Small intestine (tissue), 7 donors: ENCODE results near the gene STXBP6. TPM values are rescaled to one million over a fixed set of nuclear protein-coding genes. Genes with fewer than 3 reads are reported as not detected.
"Not testable (repeated sequence)": the region's sequence is repeated elsewhere in the genome, so short reads cannot be mapped to it uniquely, and the experiment has no call there.

Experiments used
- DNase-seq, 2 donors: peaks; one replicate each; pipeline versions ENCODE4 v3.0.0 to v3.0.0-alpha.2; 2013
- FAIRE-seq: peaks from 2 replicates; lab custom pipeline; 2012; peaks lifted over from hg19 to GRCh38; lab: Jason Lieb, UNC
- H3K27ac ChIP-seq, 3 donors: one replicate each; pipeline ENCODE4 v1.5.1; 2013; ENCODE audit warnings: low read length in 2 of 3, mild to moderate bottlenecking in 2 of 3, control low read depth in 1 of 3, inconsistent platforms in 1 of 3, low read depth in 1 of 3, moderate library complexity in 1 of 3
- H3K27me3 ChIP-seq, 3 donors: one replicate each; pipeline ENCODE4 v1.6.1; 2013; ENCODE audit warnings: low read length in 3 of 3, inconsistent platforms in 1 of 3; ENCODE audit not compliant: control insufficient read depth in 3 of 3, insufficient read depth in 3 of 3
- H3K36me3 ChIP-seq, 3 donors: one replicate each; pipeline ENCODE4 v1.6.1; 2013; ENCODE audit warnings: low read length in 3 of 3, inconsistent platforms in 1 of 3, low read depth in 1 of 3, mild to moderate bottlenecking in 1 of 3, moderate library complexity in 1 of 3; ENCODE audit not compliant: control insufficient read depth in 3 of 3, insufficient read depth in 2 of 3
- H3K4me1 ChIP-seq, 3 donors: one replicate each; pipeline ENCODE4 v1.6.1; 2013; ENCODE audit warnings: low read length in 2 of 3, inconsistent platforms in 1 of 3, low read depth in 1 of 3, mild to moderate bottlenecking in 1 of 3, moderate library complexity in 1 of 3; ENCODE audit not compliant: control insufficient read depth in 3 of 3, insufficient read depth in 2 of 3
- H3K4me3 ChIP-seq, 3 donors: one replicate each; pipeline ENCODE4 v1.5.1; 2013; ENCODE audit warnings: low read length in 3 of 3, control low read depth in 1 of 3, inconsistent platforms in 1 of 3, low read depth in 1 of 3, mild to moderate bottlenecking in 1 of 3, moderate library complexity in 1 of 3
- H3K9me3 ChIP-seq, 2 donors: one replicate each; pipeline ENCODE4 v1.6.1; 2013; ENCODE audit warnings: low read depth in 1 of 2, low read length in 1 of 2; ENCODE audit not compliant: control insufficient read depth in 2 of 2, insufficient read depth in 1 of 2
- WGBS, 3 donors: extraction: QIAGEN DNeasy Blood & Tissue Kit; methylation state at CpG; one replicate each; pipeline ENCODE4 v1.1.7; 2013; 5-methylcytosine and 5-hydroxymethylcytosine counted together
- polyA plus RNA-seq, 4 donors: library from polyadenylated mRNA; stranded (reverse) in 3 of 4; unstranded in 1 of 4; fragments of 200-250 nt in 3 of 4; fragments of 120-200 nt in 1 of 4; gene quantifications; one replicate each; pipeline versions ENCODE4 v1.2.1 to v1.2.3, GENCODE V29; 2013
- donor health status: healthy with polysubstance abuse.
- donor health status: control.
- donor health status: control.
- donor health status: Bipolar disorder and iron deficiency.
- donor health status: healthy.

STXBP6 gene
- polyA plus RNA-seq, 4 donors, result 12.7 to 53.7 (median 24.0) TPM

DNA sequence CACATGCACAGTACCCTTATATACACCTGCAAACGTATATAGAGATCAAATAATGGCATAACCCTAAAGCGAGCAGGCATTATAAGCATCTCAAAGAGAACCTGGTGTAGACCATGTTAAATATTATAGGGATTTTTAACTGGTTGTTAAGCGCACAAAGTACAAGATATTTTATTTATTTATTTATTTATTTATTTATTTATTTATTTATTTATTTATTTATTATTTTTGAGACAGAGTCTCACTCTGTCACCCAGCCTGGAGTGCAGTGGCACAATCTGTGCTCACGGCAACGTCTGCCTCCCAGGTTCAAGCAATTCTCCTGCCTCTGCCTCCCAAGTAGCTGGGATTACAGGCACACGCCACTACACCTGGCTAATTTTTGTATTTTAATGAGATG, 87.8 kb downstream of the STXBP6 start:
- not testable (repeated sequence) for H3K4me3 ChIP-seq, H3K27me3 ChIP-seq, DNase-seq, FAIRE-seq, H3K36me3 ChIP-seq, H3K9me3 ChIP-seq, H3K27ac ChIP-seq
- peaks cover 0 to 64% (median 22%) of the 10 kb centered on the region in 3 donors for H3K4me1 ChIP-seq
- 93 to 94% (median 93%) methylated on average over 6 of the region's 6 CpGs for WGBS, 3 donors

GRCh38 chr14:24960816-24961215, 89.1 kb downstream of the STXBP6 start:
- H3K4me1 ChIP-seq, result peaks cover 0 to 51% (median 16%) of the 10 kb centered on the region in 3 donors
- 26 to 53% (median 46%) methylated on average over 2 of the region's 2 CpGs for WGBS, 3 donors
- peak overlapping the region in 2 of 3 donors; percentile 47 to 75 for H3K27ac ChIP-seq

GRCh38 chr14:24959791-24960331, 90.1 kb downstream of the STXBP6 start:
- H3K4me1 ChIP-seq, result peaks cover 0 to 46% (median 11%) of the 10 kb centered on the region in 3 donors
- peak overlapping the region; percentile 8 to 75 (median 28) for H3K27ac ChIP-seq
- H3K9me3 ChIP-seq, result no peaks in the 10 kb centered on the region
- FAIRE-seq (no peak), DNase-seq (peak; percentile 71 to 91)
- H3K4me3 ChIP-seq, result no peak overlapping the region
- WGBS, 3 donors, result 5 to 19% (median 7%) methylated on average over 1 of the region's 1 CpG
- peaks cover 0 to 3% (median 0%) of the 10 kb centered on the region in 3 donors for H3K36me3 ChIP-seq
- H3K27me3 ChIP-seq, result no peaks in the 10 kb centered on the region

More at GRCh38 chr14:24960816-24961215, 89.1 kb downstream of the STXBP6 start:
- FAIRE-seq (no peak), DNase-seq (no peak)
- no peak overlapping the region for H3K4me3 ChIP-seq
- no peaks in the 10 kb centered on the region for H3K36me3 ChIP-seq
- no peaks in the 10 kb centered on the region for H3K27me3 ChIP-seq
- no peaks in the 10 kb centered on the region for H3K9me3 ChIP-seq

DNA sequence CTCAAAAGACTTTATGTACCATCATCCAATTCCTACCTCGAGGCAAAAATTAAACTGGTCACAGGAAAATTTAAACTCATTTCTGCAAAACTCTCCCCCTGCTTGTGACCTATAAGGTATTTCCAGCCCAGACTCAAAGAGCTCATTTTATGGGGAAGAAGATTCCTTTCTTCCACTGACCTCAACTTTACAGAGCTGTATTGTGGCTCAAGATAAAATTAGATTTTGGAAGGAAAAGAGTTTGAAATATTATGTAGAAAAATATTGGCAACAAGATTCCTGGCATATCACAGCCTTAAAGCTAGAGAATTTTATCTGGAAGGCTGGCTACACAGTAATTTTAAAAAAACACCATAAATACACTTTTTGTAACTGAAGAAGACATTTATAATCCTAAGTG, 91.7 kb downstream of the STXBP6 start:
- Histone ChIP-seq H3K36me3 (peaks cover 0 to 3% (median 0%) of the 10 kb centered on the region in 3 donors), H3K4me1 (peaks cover 0 to 37% (median 8%) of the 10 kb centered on the region in 3 donors), H3K9me3 (no peaks in the 10 kb centered on the region), H3K27ac (peak overlapping the region in 1 of 3 donors; percentile 75), H3K4me3 (no peak overlapping the region), H3K27me3 (no peaks in the 10 kb centered on the region)
- 64 to 74% (median 74%) methylated on average over 1 of the region's 1 CpG for WGBS, 3 donors
- no peak for FAIRE-seq
- DNase-seq, result no peak

- peaks cover 0 to 3% (median 0%) of the 10 kb centered on the region in 3 donors for H3K36me3 ChIP-seq
- H3K27ac ChIP-seq, result no peak overlapping the region
- H3K4me3 ChIP-seq, result no peak overlapping the region
- no peaks in the 10 kb centered on the region for H3K27me3 ChIP-seq
- 83 to 98% (median 95%) methylated on average over 1 of the region's 1 CpG for WGBS, 3 donors
- no peak for DNase-seq
- no peaks in the 10 kb centered on the region for H3K9me3 ChIP-seq
- H3K4me1 ChIP-seq, result peaks cover 0 to 37% (median 8%) of the 10 kb centered on the region in 3 donors
- no peak for FAIRE-seq
These were observed 92.1 kb downstream of the STXBP6 start for GRCh38 chr14:24957814-24958213.

DNA sequence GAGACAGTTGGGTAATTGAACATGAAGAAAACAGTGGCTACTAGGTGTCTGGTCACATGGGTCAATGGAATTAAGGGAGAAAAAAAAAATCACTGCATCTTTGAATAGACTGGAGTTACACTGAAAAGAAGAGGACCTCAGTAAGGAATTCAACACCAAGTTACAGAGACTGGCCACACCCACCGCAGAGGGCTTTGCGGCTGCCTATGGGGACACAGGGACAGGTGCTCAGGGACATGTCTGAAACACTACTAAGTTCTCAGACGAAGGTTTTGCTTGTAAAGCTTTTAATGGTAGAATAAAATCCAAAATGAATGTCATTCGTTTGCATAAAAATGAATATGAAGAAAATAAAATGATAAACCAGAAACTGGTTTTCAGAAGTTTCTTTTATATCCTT, 93.8 kb downstream of the STXBP6 start:
- Histone ChIP-seq H3K4me1 (peaks cover 0 to 37% (median 8%) of the 10 kb centered on the region in 3 donors), H3K9me3 (no peaks in the 10 kb centered on the region), H3K36me3 (peaks cover 0 to 3% (median 0%) of the 10 kb centered on the region in 3 donors), H3K27ac (no peak overlapping the region), H3K27me3 (no peaks in the 10 kb centered on the region), H3K4me3 (no peak overlapping the region)
- 86 to 90% (median 88%) methylated on average over 4 of the region's 4 CpGs for WGBS, 3 donors
- no peak for FAIRE-seq
- no peak for DNase-seq

- Histone ChIP-seq H3K27me3 (no peaks in the 10 kb centered on the region), H3K36me3 (peaks cover 0 to 3% (median 0%) of the 10 kb centered on the region in 3 donors), H3K9me3 (no peaks in the 10 kb centered on the region), H3K27ac (no peak overlapping the region), H3K4me1 (peaks cover 0 to 23% (median 3%) of the 10 kb centered on the region in 3 donors), H3K4me3 (no peak overlapping the region)
- DNase-seq (no peak), FAIRE-seq (no peak)
- 93 to 98% (median 98%) methylated on average over 2 of the region's 2 CpGs for WGBS, 3 donors
These were observed 95.3 kb downstream of the STXBP6 start for GRCh38 chr14:24954700-24955037.

- DNase-seq, result no peak
- H3K27ac ChIP-seq, result no peak overlapping the region
- no peak for FAIRE-seq
- WGBS, 3 donors, result 65 to 87% (median 80%) methylated on average over 4 of the region's 4 CpGs
- no peak overlapping the region for H3K4me3 ChIP-seq
- no peaks in the 10 kb centered on the region for H3K27me3 ChIP-seq
- H3K36me3 ChIP-seq, result peaks cover 0 to 3% (median 0%) of the 10 kb centered on the region in 3 donors
- H3K4me1 ChIP-seq, result peaks cover 0 to 18% (median 2%) of the 10 kb centered on the region in 3 donors
- H3K9me3 ChIP-seq, result no peaks in the 10 kb centered on the region
These were observed 95.8 kb downstream of the STXBP6 start for GRCh38 chr14:24954037-24954699.
